Activated CD4-positive, CD25-positive, alpha-beta regulatory T cell treated with anti-CD3 and anti-CD28 coated beads, Interleukin-2, amount 50 U/mL, for 24 hours (primary cell): Measurements from ENCODE around the gene TMOD4.

ENCODE experiments used
- ATAC-seq, 2 donors: fragments of 150-1000 bp; cut with Tn5 transposase; one replicate each; pipeline ENCODE4 v1.10.0; 2021; ENCODE audit warnings: mild to moderate bottlenecking in 1 of 2, moderate library complexity in 1 of 2

The TMOD4 gene

DNA sequence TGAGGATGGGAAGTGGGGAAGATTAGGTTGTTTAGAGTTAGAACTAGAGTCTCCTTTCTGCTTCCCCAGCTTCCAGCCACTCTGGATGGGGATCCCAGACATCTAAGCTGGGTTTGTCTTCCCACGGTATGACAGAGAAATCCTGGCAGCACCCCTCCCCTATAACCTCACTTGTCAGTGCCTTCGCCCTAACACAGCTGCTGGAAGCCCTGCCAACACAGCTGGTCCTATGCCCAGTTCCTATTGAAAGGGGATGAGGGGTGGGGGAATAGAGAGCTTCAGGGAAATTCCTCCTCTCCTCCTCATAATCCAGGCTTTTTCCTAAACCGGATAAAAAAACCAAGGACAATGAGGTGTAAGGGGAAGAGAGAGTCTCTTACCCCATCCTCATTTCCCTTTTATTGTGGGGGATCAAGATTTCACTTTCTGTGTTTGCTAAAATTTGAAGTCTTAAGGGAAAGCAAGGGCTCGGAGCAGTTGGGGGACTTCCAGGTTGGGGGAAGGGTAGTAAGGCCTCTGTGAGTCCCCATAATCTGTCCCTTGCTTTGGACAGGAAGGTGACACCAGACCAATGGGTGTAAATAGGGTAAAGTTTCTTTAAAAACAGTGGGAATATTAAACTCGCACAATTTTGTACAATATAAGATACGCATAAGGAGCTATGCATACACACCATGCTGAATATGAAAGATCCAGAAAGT, 590 bp downstream of the TMOD4 start:
- no peak for ATAC-seq

- ATAC-seq = no peak
These were observed 4.6 kb downstream of the TMOD4 start for GRCh38 chr1:151171190-151171589.

GRCh38 chr1:151167116-151167515, 8.7 kb downstream of the TMOD4 start:
- ATAC-seq = no peak

DNA sequence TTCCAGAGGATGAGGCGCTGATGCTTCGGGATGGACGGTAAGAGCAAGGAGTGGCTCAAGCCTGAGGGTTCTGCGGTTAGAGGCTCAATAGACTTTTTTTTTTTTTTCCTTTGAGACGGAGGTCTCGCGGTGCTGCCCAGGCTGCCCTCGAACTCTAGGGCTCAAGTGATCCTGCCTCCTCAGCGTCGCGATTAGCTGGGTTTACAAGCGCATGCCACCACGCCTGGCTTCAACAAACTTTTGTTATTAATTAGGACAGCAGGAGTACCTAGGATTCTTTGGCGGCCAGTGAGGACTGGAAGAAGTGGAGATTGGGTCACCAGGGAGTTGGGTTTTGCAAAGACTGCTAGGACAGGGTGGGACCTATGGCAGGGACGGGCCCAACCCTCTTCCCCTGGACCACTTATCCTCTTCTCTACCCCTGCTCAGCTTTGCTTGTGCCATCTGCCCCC, 9.2 kb downstream of the TMOD4 start:
- ATAC-seq = no peak

DNA sequence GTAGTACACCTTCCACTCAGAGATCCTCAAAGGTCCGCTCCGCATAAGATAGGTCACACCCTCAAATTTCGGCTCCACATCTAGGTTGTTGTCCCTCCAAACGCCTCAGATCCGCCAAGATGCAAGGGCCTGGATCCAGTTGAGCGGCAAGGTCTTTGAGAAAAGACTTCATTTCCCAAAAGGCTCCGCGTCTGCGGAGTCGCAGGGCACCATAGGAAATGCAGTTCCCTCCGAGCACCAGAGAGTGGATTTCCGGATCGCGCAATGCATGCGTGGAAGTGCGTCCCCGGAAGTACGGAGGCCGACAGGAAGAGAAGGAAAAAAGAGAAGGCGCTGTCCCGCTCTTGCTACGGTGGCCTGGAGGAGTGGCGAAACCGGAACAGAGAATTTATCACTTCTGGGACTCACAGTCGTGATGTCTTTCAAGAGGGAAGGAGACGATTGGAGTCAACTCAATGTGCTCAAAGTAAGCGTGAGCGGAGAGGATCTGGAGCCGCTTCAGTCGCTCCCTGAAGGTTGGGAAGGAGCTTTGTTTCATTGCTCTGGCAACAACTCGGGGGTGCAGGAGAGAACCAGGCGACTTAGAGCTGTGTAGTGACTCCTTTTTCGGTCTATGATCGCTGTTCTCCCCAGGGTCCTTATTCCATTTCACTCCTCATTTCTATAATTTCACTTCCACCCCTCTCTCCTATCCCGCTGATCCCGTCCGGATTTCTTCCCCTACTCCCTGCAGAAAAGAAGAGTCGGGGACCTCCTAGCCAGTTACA, 9.9 kb downstream of the TMOD4 start, which contains the start of the genes LYSMD1 and SCNM1:
Gene LYSMD1 (minus strand): TSS at position 165 of the 767 bp plus-strand sequence. CDS start 644 bp downstream, outside the sequence.
Gene SCNM1 (plus strand): TSS at position 407 of the 767 bp plus-strand sequence. CDS start 9 bp downstream, at position 416.
- peak; percentile 96 to 97 for ATAC-seq

DNA sequence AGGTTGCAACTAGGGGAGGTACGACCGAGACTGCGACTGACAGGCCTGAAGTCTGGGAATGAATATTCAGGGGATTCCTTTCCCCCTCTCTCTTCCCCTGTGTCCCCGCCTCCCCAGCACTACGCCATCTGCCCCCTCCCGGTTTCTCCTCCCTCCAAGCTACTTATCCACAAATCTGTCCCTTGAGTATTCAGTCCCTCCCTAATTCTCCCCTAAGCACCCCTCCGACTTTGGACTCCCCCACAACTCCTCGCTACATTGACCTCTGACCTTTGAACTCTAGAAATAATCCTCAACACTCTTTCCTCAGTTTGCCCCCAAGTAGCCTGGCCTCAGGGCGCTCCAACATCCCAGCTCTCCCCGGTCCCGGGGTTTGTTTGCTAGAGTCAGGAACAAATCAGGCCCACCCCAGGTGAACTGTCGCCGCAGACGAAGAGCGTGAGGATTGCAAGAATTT, 10.5 kb downstream of the TMOD4 start:
- ATAC-seq = no peak

DNA sequence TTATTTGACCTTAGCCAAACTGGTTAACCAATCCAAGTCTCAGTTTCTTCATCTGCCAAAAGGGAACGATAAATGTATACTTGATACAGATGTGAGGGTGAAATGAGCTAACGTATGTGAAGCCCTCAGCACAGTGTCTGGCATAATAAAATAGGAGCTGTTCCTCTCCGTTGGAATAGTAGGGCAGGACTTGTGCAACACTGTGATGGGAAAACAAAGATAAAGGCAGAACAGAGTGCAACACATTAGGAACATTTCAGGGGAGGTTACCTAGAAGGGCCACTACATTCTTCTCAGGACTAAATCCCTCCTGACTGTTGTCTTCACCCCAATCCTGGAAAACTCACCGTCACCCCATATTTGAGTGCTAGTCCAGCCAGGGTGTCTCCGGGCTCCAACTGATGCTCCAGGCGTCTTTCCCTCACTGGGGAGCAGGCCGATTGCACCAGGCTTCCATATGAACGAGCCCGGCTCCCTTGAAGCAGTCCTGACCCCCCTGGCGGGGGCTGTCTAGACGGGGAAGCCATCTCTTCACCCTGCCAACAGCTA, 11.0 kb downstream of the TMOD4 start:
- no peak for ATAC-seq

DNA sequence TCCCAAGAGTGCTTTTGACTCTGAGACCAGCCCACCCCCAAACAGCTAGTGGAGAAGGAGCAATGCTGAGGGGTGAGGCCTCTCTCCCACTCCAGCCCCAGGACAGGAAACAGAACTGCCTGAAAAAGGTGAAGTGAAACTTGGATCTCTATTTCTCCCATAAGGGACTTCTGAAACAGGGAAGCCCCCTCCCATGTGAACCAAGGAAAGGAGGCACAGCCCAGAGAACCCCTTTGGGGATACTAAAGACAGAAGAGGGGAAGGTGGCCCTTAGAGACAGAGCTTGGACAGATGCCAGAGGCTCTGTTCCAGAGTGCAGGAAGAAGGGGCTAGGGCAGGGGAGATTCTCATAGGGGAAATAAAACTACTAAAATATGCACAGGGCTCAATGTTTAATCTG, 16.4 kb downstream of the TMOD4 start:
- no peak for ATAC-seq

GRCh38 chr1:151158751-151159251, 17.0 kb downstream of the TMOD4 start:
- no peak for ATAC-seq

DNA sequence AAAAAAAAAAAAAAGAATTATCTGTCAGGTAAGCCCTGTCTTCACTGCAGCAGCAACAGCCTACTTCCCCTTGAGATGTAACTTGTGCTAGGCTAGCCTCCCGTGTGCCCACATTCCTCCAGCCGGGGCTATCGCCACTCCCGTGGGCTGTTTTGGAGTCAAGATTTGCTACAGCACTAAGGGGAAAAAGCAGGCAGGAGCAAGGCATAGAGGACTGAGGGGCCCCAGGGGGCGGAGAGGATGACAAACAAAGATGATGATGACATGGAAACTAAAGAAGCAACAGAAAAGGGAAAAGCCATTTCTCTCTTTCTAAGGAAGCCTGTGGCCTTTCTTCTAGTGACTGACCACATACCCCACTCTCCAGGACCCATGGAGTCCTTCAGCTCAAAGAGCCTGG, 17.5 kb downstream of the TMOD4 start:
- no peak for ATAC-seq

GRCh38 chr1:151157067-151157531, 18.7 kb downstream of the TMOD4 start:
- ATAC-seq = peak; percentile 12 to 30

- peak; percentile 91 for ATAC-seq
These were observed 19.3 kb downstream of the TMOD4 start, which contains the start of gene TNFAIP8L2 for GRCh38 chr1:151156515-151156819. Gene TNFAIP8L2 (plus strand): TSS chr1:151156649. CDS start chr1:151158698, 2,049 bp downstream.

GRCh38 chr1:151147665-151148064, 28.1 kb downstream of the TMOD4 start:
- ATAC-seq = no peak

GRCh38 chr1:151147132-151147503, 28.7 kb downstream of the TMOD4 start:
- ATAC-seq = no peak

DNA sequence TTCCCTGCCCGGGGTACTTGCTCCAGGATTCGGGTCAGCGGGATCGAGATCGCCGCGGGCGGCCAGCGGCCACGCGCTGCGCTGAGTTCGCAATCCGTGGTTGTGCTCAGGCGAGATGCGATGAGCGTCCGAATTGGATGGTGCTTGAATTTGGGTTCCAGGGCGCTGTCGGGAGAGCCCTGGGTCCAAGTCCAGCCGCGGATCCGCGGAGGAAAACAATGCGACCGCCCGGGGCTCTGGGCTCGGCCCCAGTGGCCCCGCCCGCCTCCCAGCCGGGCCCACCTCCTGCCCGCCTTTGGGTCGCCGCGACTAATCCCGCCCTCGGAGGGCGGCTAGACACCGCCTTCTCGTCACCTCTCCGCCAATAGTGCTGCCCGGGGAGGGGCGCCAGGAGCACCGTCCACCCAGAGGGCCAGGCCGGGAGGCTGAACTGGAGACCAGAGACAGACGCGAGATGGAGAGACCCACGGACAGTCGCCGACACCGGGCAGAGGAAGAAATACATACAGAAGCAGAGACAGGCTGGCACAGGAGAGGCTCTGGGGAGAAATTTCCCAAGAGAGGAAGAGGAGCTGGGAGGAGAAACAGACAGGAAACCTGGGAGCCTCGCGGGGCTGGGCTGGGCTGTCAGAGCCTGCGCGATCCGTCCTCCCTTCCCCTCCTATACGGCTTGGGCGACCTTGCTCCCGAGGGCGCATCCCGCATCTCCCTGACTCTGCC, 29.2 kb downstream of the TMOD4 start, which contains the start of gene SEMA6C:
Gene SEMA6C (minus strand): TSS at position 220 of the 720 bp plus-strand sequence. CDS start 4,010 bp downstream, outside the sequence.
- peak; percentile 100 for ATAC-seq

DNA sequence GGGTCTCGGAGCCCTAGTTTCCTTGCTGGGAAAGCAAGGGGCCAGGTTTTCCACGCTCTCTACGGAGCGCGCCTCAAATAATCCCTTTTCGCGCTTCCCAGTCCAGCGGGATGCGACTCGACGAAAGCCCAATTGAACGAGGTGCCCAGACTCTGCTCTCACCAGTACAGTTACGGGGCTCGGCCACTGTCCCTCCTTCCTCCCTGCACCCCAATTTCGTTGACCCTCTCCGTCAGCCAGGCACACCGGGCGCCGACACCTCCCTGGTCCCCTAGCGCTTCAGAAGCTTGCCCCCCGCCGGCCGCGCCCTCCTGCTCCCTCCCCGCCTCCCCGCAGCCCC, 29.7 kb downstream of the TMOD4 start:
- ATAC-seq = peak in 1 of 2 donors; percentile 0

GRCh38 chr1:151145304-151146071, 30.3 kb downstream of the TMOD4 start:
- no peak for ATAC-seq

GRCh38 chr1:151144474-151145303, 31.1 kb downstream of the TMOD4 start:
- ATAC-seq = no peak

DNA sequence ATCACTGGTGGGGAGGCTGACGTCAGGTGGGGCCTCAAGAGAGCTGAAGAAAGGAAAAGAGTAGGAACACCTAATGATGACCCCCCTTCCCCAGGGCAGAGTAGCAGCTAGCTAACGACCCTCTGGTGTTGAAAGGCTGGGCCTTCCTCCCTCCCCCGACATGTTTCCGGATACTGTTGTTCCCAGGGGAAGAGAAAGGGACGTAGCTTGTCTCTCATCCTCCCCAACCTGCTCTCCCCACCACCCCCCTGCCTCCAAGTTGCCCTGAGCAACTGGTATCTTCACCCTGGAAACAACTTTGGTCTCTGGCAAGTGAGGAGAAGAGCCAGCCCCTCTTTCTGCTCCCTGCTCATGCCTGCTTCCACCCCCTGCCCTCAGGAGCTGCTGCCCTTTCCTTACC, 31.8 kb downstream of the TMOD4 start:
- no peak for ATAC-seq

DNA sequence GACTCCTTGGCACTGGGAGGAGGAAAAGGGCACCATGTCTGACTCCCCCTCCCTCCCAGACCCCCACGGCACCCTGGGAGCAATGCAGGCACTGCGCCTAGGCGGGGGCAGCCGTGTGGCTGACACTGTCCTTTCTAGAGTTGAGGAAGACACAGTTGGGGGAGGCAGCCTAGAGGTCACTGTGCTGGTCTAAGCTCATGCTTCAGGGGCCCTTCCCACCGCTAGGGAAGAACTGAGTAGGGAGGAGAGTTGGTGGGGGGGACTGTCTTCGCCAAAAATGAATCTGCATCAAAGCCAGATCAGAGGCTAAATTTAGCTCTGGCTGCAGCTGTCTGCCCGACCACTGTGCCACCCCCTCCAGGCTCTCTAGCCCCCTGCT, 32.7 kb downstream of the TMOD4 start:
- no peak for ATAC-seq
